OCI-LY3 (cell line): ENCODE data around the gene CTNND2.

Source experiments
- EZH2phosphoT487 ChIP-seq: fragments of 200-600 bp; shearing (Covaris generic); IDR thresholded peaks from 2 replicates; pipeline ENCODE4 v1.6.1; 2018; ENCODE audit warnings: antibody characterized with exemption, mixed run types, low read depth
- TF ChIP-seq, protein P1 (sequence below): fragments of 200-600, 300-600 bp; sonication (generic); IDR thresholded peaks from 2 replicates; pipeline ENCODE4 v1.5.1; 2014; ENCODE audit warnings: antibody characterized with exemption, low read length, low read depth

DNA sequence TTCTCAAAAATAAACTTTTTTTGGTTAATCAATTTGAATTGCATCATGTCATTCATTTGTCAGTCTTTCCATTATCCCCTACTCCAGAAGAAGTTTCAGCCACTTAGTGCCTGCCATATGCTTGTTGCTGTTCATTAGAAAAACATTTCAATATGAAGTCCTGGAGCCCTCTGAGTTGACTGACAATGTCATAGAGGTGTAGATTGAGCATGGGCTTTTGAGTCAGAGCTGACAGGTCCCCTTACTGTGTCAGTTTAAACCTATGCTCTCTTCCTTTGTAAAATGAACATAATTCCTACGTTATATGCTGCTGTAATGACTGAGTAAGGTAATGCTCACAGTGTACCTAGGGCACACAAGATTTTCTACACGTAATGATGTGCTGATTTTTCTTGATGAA lies 114.0 kb downstream of the CTNND2 start:
- TF ChIP-seq, protein P1, sequence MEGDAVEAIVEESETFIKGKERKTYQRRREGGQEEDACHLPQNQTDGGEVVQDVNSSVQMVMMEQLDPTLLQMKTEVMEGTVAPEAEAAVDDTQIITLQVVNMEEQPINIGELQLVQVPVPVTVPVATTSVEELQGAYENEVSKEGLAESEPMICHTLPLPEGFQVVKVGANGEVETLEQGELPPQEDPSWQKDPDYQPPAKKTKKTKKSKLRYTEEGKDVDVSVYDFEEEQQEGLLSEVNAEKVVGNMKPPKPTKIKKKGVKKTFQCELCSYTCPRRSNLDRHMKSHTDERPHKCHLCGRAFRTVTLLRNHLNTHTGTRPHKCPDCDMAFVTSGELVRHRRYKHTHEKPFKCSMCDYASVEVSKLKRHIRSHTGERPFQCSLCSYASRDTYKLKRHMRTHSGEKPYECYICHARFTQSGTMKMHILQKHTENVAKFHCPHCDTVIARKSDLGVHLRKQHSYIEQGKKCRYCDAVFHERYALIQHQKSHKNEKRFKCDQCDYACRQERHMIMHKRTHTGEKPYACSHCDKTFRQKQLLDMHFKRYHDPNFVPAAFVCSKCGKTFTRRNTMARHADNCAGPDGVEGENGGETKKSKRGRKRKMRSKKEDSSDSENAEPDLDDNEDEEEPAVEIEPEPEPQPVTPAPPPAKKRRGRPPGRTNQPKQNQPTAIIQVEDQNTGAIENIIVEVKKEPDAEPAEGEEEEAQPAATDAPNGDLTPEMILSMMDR = no peak
- TF ChIP-seq EZH2phosphoT487 = no peak
